DND-41 (cell line): ENCODE data around the gene BAHCC1.

Experiments
- ATAC-seq: fragments of 200-7000 bp; cut with Tn5 transposase; 3 replicates; pipeline ENCODE4 v1.9.1; 2021; ENCODE audit warnings: low read depth; ENCODE audit not compliant: insufficient read depth
- DNase-seq: peaks from one replicate; pipeline ENCODE4 v3.0.0-alpha.2; 2020
- H2AFZ ChIP-seq: 2 replicates; pipeline ENCODE4 v1.6.0; 2012; ENCODE audit warnings: low read depth, low read length
- H3K27ac ChIP-seq: 2 replicates; pipeline ENCODE4 v1.5.1; 2012; ENCODE audit warnings: low read length, inconsistent platforms
- H3K27me3 ChIP-seq: fragments of 200-600 bp; sonication (generic); 2 replicates; pipeline ENCODE4 v1.6.0; 2012; ENCODE audit warnings: low read length, mild to moderate bottlenecking, inconsistent platforms; ENCODE audit not compliant: insufficient read depth, poor library complexity
- H3K36me3 ChIP-seq: 2 replicates; pipeline ENCODE4 v1.5.1; 2012; ENCODE audit warnings: low read length, inconsistent platforms; ENCODE audit not compliant: insufficient read depth
- H3K4me1 ChIP-seq: 2 replicates; pipeline ENCODE4 v1.5.1; 2012; ENCODE audit warnings: mild to moderate bottlenecking, low read length; ENCODE audit not compliant: insufficient read depth
- H3K4me2 ChIP-seq: 2 replicates; pipeline ENCODE4 v1.6.0; 2012; ENCODE audit warnings: mild to moderate bottlenecking, moderate library complexity, low read length, inconsistent platforms; ENCODE audit not compliant: insufficient read depth
- H3K4me3 ChIP-seq, 2 experiments: fragments of 200-600 bp in 1 of 2; shearing (Covaris generic) in 1 of 2; 2 replicates each; pipeline ENCODE4 v1.5.1; 2012 to 2016; ENCODE audit warnings: inconsistent platforms in 2 of 2, low read length in 2 of 2, mild to moderate bottlenecking in 2 of 2, low read depth in 1 of 2, moderate library complexity in 1 of 2
- H3K79me2 ChIP-seq: 2 replicates; pipeline ENCODE4 v1.6.0; 2012; ENCODE audit warnings: low read length, inconsistent platforms; ENCODE audit not compliant: insufficient read depth
- H3K9ac ChIP-seq: 2 replicates; pipeline ENCODE4 v1.6.0; 2012; ENCODE audit warnings: low read depth, mild to moderate bottlenecking, inconsistent platforms, low read length, moderate library complexity
- H3K9me3 ChIP-seq: 2 replicates; pipeline ENCODE4 v1.5.1; 2012; ENCODE audit warnings: low read length, moderate library complexity, mild to moderate bottlenecking, inconsistent platforms; ENCODE audit not compliant: insufficient read depth, severe bottlenecking
- H4K20me1 ChIP-seq: 2 replicates; pipeline ENCODE4 v1.6.0; 2012; ENCODE audit warnings: low read length; ENCODE audit not compliant: insufficient read depth
- CTCF ChIP-seq: IDR thresholded peaks from 2 replicates; pipeline ENCODE4 v1.5.1; 2012; ENCODE audit warnings: borderline replicate concordance, low read length, moderate library complexity, mild to moderate bottlenecking; ENCODE audit not compliant: poor library complexity, severe bottlenecking; ENCODE audit errors: extremely low read depth
- EZH2 ChIP-seq: IDR thresholded peaks from 3 replicates; pipeline ENCODE4 v1.6.1; 2012; ENCODE audit warnings: borderline replicate concordance, low read depth, mild to moderate bottlenecking, moderate library complexity, low read length, inconsistent platforms; ENCODE audit not compliant: severe bottlenecking

BAHCC1 gene

DNA sequence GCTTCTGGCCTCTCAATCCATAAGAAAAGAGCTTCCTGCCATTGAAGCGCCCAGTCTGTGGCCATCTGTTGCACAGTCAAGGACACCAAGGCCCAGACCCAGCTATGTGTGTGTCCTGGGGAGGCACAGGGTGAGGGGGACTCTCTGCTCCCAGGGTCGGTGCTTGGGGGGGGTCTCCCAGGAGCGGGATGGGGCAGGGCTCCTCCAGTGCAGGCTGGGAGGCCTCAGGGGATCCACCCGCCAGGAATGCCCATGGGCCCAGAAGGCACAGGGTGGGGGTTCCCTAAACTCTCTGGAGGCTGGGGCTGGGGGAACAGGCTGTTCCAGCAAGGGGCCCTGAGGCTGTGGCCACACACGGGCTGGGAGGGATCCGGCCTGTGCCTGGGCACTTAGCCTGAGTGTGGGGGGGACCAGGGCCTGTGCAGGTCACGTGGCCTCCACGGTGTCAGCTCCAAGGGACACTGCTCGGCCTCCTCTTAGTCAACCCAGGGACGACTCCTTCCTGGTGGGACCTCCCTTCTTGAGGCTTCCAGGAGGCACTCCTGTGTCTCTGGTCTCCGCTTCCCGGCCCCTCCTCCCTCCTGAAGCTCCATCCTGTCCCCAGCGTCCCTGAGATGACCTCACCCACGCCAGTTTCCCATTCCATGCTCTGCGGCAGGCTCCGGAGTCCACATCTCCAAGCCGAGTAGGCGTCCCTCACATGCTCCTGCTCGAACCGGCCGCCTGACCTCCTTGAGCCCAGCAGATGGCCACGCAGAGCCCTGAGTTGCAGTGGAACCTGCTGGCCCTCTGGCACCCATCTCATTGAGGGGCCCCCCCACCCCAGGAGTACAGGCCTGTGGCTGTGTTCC is 23.1 kb upstream of the BAHCC1 start:
- H3K9me3 ChIP-seq, result no peaks in the 10 kb centered on the region
- ATAC-seq (no peak), DNase-seq (no peak)
- H2AFZ ChIP-seq, result no peak overlapping the region
- no peak overlapping the region for H3K4me2 ChIP-seq
- H3K4me3 ChIP-seq, result no peak overlapping the region
- no peaks in the 10 kb centered on the region for H3K79me2 ChIP-seq
- no peak for TF ChIP-seq EZH2
- peak; percentile 29 for TF ChIP-seq CTCF
- H3K4me1 ChIP-seq, result no peaks in the 10 kb centered on the region
- no peak overlapping the region for H3K9ac ChIP-seq
- no peak overlapping the region for H3K27ac ChIP-seq
- H3K36me3 ChIP-seq, result no peaks in the 10 kb centered on the region
- no peaks in the 10 kb centered on the region for H3K27me3 ChIP-seq
- no peaks in the 10 kb centered on the region for H4K20me1 ChIP-seq

GRCh38 chr17:81373536-81374160 is 21.6 kb upstream of the BAHCC1 start:
- H3K4me2 ChIP-seq, result no peak overlapping the region
- TF ChIP-seq EZH2 (no peak), CTCF (no peak)
- no peaks in the 10 kb centered on the region for H3K27me3 ChIP-seq
- no peak overlapping the region for H3K4me3 ChIP-seq
- no peak overlapping the region for H2AFZ ChIP-seq
- H3K9ac ChIP-seq, result no peak overlapping the region
- no peaks in the 10 kb centered on the region for H3K79me2 ChIP-seq
- ATAC-seq (no peak), DNase-seq (no peak)
- H3K36me3 ChIP-seq, result no peaks in the 10 kb centered on the region
- no peaks in the 10 kb centered on the region for H3K9me3 ChIP-seq
- no peak overlapping the region for H3K27ac ChIP-seq
- no peaks in the 10 kb centered on the region for H3K4me1 ChIP-seq
- H4K20me1 ChIP-seq, result no peaks in the 10 kb centered on the region

DNA sequence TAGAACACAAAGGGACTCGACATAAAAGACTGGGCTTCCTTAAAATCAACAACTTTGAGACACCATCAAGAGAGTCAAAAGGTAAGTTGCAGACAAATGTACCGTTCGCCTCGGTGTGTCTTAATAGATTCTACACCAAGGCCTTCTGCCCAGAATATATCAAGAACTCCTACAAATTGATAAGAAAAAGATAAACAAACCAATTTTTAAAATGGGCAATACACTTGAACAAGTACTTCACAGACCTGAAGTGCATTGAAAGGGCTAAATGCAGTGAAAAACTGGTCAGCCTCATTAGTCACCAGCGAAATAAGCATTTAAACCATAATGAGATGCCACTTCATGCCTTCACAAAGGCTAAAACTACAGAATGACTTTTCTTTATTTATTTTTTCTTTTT is 20.4 kb upstream of the BAHCC1 start:
- Histone ChIP-seq H3K9ac (no peak overlapping the region), H3K4me1 (no peaks in the 10 kb centered on the region), H3K9me3 (no peaks in the 10 kb centered on the region), H3K27ac (no peak overlapping the region), H3K36me3 (no peaks in the 10 kb centered on the region), H3K79me2 (no peaks in the 10 kb centered on the region), H2AFZ (no peak overlapping the region), H3K27me3 (no peaks in the 10 kb centered on the region), H3K4me2 (no peak overlapping the region), H3K4me3 (no peak overlapping the region), H4K20me1 (no peaks in the 10 kb centered on the region)
- no peak for ATAC-seq
- no peak for DNase-seq
- no peak for TF ChIP-seq EZH2
- TF ChIP-seq CTCF, result no peak
